DND-41 (cell line): Measurements from ENCODE around the gene PPP2R2D.
A peak's percentile ranks its signal among the peaks of the same experiment; 100 is the strongest.

ENCODE experiments used
- ATAC-seq: fragments of 200-7000 bp; cut with Tn5 transposase; 3 replicates; pipeline ENCODE4 v1.9.1; 2021; ENCODE audit warnings: low read depth; ENCODE audit not compliant: insufficient read depth
- DNase-seq: peaks from one replicate; pipeline ENCODE4 v3.0.0-alpha.2; 2020
- H2AFZ ChIP-seq: 2 replicates; pipeline ENCODE4 v1.6.0; 2012; ENCODE audit warnings: low read depth, low read length
- H3K27ac ChIP-seq: 2 replicates; pipeline ENCODE4 v1.5.1; 2012; ENCODE audit warnings: low read length, inconsistent platforms
- H3K27me3 ChIP-seq: fragments of 200-600 bp; sonication (generic); 2 replicates; pipeline ENCODE4 v1.6.0; 2012; ENCODE audit warnings: low read length, mild to moderate bottlenecking, inconsistent platforms; ENCODE audit not compliant: insufficient read depth, poor library complexity
- H3K36me3 ChIP-seq: 2 replicates; pipeline ENCODE4 v1.5.1; 2012; ENCODE audit warnings: low read length, inconsistent platforms; ENCODE audit not compliant: insufficient read depth
- H3K4me1 ChIP-seq: 2 replicates; pipeline ENCODE4 v1.5.1; 2012; ENCODE audit warnings: mild to moderate bottlenecking, low read length; ENCODE audit not compliant: insufficient read depth
- H3K4me2 ChIP-seq: 2 replicates; pipeline ENCODE4 v1.6.0; 2012; ENCODE audit warnings: mild to moderate bottlenecking, moderate library complexity, low read length, inconsistent platforms; ENCODE audit not compliant: insufficient read depth
- H3K4me3 ChIP-seq, 2 experiments: fragments of 200-600 bp in 1 of 2; shearing (Covaris generic) in 1 of 2; 2 replicates each; pipeline ENCODE4 v1.5.1; 2012 to 2016; ENCODE audit warnings: inconsistent platforms in 2 of 2, low read length in 2 of 2, mild to moderate bottlenecking in 2 of 2, low read depth in 1 of 2, moderate library complexity in 1 of 2
- H3K79me2 ChIP-seq: 2 replicates; pipeline ENCODE4 v1.6.0; 2012; ENCODE audit warnings: low read length, inconsistent platforms; ENCODE audit not compliant: insufficient read depth
- H3K9ac ChIP-seq: 2 replicates; pipeline ENCODE4 v1.6.0; 2012; ENCODE audit warnings: low read depth, mild to moderate bottlenecking, inconsistent platforms, low read length, moderate library complexity
- H3K9me3 ChIP-seq: 2 replicates; pipeline ENCODE4 v1.5.1; 2012; ENCODE audit warnings: low read length, moderate library complexity, mild to moderate bottlenecking, inconsistent platforms; ENCODE audit not compliant: insufficient read depth, severe bottlenecking
- H4K20me1 ChIP-seq: 2 replicates; pipeline ENCODE4 v1.6.0; 2012; ENCODE audit warnings: low read length; ENCODE audit not compliant: insufficient read depth
- CTCF ChIP-seq: IDR thresholded peaks from 2 replicates; pipeline ENCODE4 v1.5.1; 2012; ENCODE audit warnings: borderline replicate concordance, low read length, moderate library complexity, mild to moderate bottlenecking; ENCODE audit not compliant: poor library complexity, severe bottlenecking; ENCODE audit errors: extremely low read depth
- EZH2 ChIP-seq: IDR thresholded peaks from 3 replicates; pipeline ENCODE4 v1.6.1; 2012; ENCODE audit warnings: borderline replicate concordance, low read depth, mild to moderate bottlenecking, moderate library complexity, low read length, inconsistent platforms; ENCODE audit not compliant: severe bottlenecking

Gene PPP2R2D

GRCh38 chr10:131926253-131926652 is 25.4 kb downstream of the PPP2R2D start:
- H3K4me3 ChIP-seq, result no peak overlapping the region
- H3K27ac ChIP-seq, result no peak overlapping the region
- DNase-seq (no peak), ATAC-seq (no peak)
- no peaks in the 10 kb centered on the region for H3K4me1 ChIP-seq
- TF ChIP-seq CTCF, result no peak
- no peak for TF ChIP-seq EZH2
- no peak overlapping the region for H3K9ac ChIP-seq
- H3K36me3 ChIP-seq, result peaks cover 5% of the 10 kb centered on the region
- no peak overlapping the region for H2AFZ ChIP-seq
- H4K20me1 ChIP-seq, result peaks cover 76% of the 10 kb centered on the region
- no peaks in the 10 kb centered on the region for H3K27me3 ChIP-seq
- H3K4me2 ChIP-seq, result no peak overlapping the region
- H3K79me2 ChIP-seq, result peaks cover 100% of the 10 kb centered on the region
- H3K9me3 ChIP-seq, result peaks cover 2% of the 10 kb centered on the region

- H3K27me3 ChIP-seq, result no peaks in the 10 kb centered on the region
- H3K9ac ChIP-seq, result no peak overlapping the region
- H2AFZ ChIP-seq, result no peak overlapping the region
- H3K9me3 ChIP-seq, result peaks cover 2% of the 10 kb centered on the region
- no peak overlapping the region for H3K4me2 ChIP-seq
- H3K36me3 ChIP-seq, result peaks cover 7% of the 10 kb centered on the region
- peaks cover 100% of the 10 kb centered on the region for H3K79me2 ChIP-seq
- H3K27ac ChIP-seq, result no peak overlapping the region
- DNase-seq (no peak), ATAC-seq (no peak)
- H3K4me3 ChIP-seq, result no peak overlapping the region
- H4K20me1 ChIP-seq, result peaks cover 78% of the 10 kb centered on the region
- H3K4me1 ChIP-seq, result no peaks in the 10 kb centered on the region
- TF ChIP-seq EZH2 (no peak), CTCF (no peak)
These were observed 26.2 kb downstream of the PPP2R2D start for GRCh38 chr10:131926743-131927595.

- TF ChIP-seq EZH2 (no peak), CTCF (no peak)
- Histone ChIP-seq H3K4me1 (no peaks in the 10 kb centered on the region), H3K4me2 (no peak overlapping the region), H3K9me3 (peaks cover 2% of the 10 kb centered on the region), H3K9ac (no peak overlapping the region), H3K27me3 (no peaks in the 10 kb centered on the region), H4K20me1 (peaks cover 82% of the 10 kb centered on the region), H3K4me3 (no peak overlapping the region), H2AFZ (no peak overlapping the region), H3K79me2 (peaks cover 100% of the 10 kb centered on the region), H3K36me3 (peaks cover 10% of the 10 kb centered on the region), H3K27ac (peak overlapping the region; percentile 23; the same call in 1 of the 2 replicates)
- ATAC-seq (no peak), DNase-seq (no peak)
These were observed 27.7 kb downstream of the PPP2R2D start for GRCh38 chr10:131928248-131929095.
